Tibial nerve (tissue), 4 donors: ENCODE results near the gene CPNE7.

Experiments
- CTCF ChIP-seq, 5 experiments: fragments of 200-600 bp in 3 of 5; fragments of 450-650 bp in 2 of 5; sonication (generic) in 3 of 5; IDR thresholded peaks; one replicate each; pipeline ENCODE4 v1.5.1; 2016 to 2019; ENCODE audit warnings: antibody characterized with exemption in 5 of 5, mild to moderate bottlenecking in 3 of 5, moderate library complexity in 2 of 5
- EP300 ChIP-seq, 2 donors: sonication (generic); formaldehyde crosslinking; IDR thresholded peaks; one replicate each; pipeline ENCODE4 v1.6.1; 2017; ENCODE audit warnings: antibody characterized with exemption in 2 of 2, mild to moderate bottlenecking in 1 of 2

- no peak for TF ChIP-seq EP300 (IDR thresholded peaks at IDR 0.05)
- no peak for TF ChIP-seq CTCF (IDR thresholded peaks at IDR 0.05)
These were observed 20.6 kb downstream of the CPNE7 start for GRCh38 chr16:89596061-89596689.
